Islet of Langerhans (tissue), 1 donor: ENCODE data around the gene PRORP.
"Not testable (repeated sequence)": the region's sequence is repeated elsewhere in the genome, so short reads cannot be mapped to it uniquely, and the experiment has no call there.

Experiments used
- FAIRE-seq: peaks from one replicate; lab custom pipeline; 2011; peaks lifted over from hg19 to GRCh38; lab: Jason Lieb, UNC

Gene PRORP

GRCh38 chr14:35138585-35138984 lies 16.2 kb downstream of the PRORP start:
- FAIRE-seq = no peak

GRCh38 chr14:35140718-35141581 lies 18.6 kb downstream of the PRORP start:
- FAIRE-seq = peak; percentile 100

DNA sequence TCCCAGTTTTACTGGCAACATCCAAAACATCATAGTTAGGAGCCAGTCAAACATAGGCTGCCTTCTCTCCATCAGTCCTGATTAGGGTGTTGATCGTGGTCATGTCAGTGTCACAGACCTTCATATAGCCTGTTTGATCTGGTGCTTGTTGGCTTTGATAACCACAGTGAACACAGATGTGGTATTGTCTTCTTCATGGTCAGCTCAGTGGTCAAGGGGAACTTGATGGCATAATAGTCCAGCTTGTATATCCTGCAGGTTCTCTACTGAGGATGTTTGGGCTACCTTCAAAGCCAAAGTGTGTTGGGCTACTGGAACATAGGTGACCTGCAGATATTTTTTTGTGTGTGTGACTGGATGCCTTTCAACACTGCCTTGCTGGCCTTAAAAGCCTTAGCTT lies 21.7 kb downstream of the PRORP start:
- FAIRE-seq = no peak

DNA sequence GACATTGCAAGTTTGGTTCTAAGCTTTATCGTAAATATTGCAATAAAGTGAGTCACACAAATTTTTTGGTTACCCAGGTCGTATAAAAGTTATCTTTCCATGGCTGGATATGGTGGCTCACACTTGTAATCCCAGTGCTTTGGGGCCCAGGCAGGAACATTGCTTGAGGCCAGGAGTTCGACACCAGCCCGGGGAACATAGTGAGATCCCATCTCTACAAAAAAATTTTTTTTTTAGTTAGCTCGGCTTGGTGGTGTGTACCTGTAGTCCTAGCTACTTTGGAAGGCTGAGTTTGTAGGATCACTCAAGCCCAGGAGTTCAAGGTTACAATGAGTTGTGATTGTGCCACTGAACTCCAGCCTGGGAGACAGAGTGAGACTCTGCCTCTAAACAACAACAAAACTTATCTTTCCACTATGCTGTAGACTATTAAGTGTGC lies 24.4 kb downstream of the PRORP start:
- FAIRE-seq = no peak

GRCh38 chr14:35147186-35147585 lies 24.8 kb downstream of the PRORP start:
- no peak for FAIRE-seq

DNA sequence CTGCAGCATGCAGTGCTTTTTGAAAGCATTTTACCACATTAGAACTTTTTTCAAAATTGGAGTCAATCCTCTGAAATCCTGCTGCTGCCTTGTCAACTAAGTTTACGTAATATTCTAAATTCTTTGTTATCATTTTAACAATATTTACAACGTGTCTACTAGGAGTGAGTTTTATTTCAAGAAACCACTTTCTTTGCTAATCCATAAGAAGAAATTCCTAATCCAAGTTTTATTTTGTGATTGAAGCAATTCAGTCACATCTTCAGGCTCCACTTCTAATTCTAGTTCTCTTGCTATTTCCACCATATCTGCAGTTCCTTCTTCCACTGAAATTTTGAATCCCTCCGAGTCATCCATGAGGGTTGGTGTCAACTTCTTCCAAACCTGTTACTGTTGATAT lies 25.4 kb downstream of the PRORP start:
- FAIRE-seq = no peak

DNA sequence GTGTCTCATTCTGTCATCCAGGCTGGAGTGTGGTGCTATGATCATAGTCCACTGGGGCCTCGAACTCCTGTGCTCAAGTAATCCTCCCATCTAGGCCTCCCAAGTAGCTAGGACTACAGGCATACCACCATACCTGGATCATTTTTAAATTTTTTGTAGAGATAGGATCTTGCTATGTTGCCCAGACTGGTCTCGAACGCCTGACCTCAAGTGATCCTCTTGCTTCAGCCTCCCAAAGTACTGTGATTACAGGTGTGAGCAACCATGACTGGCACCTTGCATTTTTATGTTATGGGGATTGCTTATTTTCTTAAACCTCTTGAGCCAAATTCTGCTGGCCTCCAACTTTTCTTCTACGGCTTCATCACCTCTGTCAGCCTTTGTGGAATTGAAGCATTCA lies 26.9 kb downstream of the PRORP start:
- FAIRE-seq = no peak

DNA sequence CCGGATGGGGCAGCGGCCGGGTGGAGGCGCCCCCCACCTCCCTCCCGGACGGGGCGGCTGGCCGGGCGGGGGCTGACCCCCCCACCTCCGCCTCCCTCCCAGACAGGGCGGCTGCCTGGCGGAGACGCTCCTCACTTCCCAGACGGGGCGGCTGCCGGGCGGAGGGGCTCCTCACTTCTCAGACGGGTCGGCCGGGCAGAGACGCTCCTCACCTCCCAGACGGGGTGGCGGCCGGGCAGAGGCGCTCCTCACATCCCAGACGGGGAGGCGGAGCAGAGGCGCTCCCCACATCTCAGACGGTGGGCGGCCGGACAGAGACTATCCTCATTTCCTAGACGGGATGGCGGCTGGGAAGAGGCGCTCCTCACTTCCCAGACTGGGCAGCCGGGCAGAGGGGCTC lies 30.2 kb downstream of the PRORP start:
- FAIRE-seq = not testable (repeated sequence)

- no peak for FAIRE-seq
Measured at GRCh38 chr14:35154016-35154415, 31.7 kb downstream of the PRORP start.

GRCh38 chr14:35155962-35156361 lies 33.6 kb downstream of the PRORP start:
- no peak for FAIRE-seq

GRCh38 chr14:35158491-35158890 lies 36.1 kb downstream of the PRORP start:
- no peak for FAIRE-seq

GRCh38 chr14:35158951-35159653 lies 36.8 kb downstream of the PRORP start:
- FAIRE-seq = peak; percentile 36

GRCh38 chr14:35159742-35160409 lies 37.5 kb downstream of the PRORP start:
- peak; percentile 96 for FAIRE-seq

DNA sequence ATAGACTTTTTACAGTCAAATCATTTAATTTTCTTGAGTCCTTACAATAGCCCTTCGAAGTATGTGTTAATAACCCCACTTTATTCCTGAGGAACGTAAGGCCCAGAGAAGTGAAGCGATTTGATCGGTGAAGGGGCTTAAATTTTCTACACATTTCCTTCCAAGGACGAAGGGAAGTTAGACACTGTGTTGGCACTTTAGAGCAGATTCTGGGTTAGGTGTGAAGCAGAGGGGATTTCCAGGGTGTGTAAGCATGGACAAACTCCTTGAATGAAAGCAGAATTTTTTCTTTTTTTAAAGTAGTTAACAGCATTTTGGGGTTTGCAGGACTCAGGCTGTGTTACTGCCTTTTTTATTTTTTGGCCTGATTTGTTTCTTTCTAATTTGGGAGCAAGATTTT lies 38.9 kb downstream of the PRORP start:
- no peak for FAIRE-seq

DNA sequence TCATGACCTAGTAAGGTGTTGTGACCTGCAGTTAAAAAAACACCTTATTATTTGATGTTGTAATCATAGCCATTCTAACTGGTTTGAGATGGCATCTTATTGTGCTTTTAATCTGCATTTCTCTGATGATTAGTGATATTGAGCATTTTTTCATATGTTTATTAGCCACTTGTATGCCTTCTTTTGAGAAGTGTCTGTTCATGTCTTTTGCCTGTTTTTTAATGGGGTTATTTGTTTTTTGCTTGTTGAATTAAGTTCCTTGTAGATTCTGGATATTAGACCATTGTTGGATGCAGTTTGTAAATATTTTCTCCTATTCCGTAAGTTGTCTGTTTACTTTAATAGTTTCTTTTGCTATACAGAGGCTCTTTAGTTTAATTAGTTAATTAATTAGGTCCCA lies 41.0 kb downstream of the PRORP start:
- no peak for FAIRE-seq

DNA sequence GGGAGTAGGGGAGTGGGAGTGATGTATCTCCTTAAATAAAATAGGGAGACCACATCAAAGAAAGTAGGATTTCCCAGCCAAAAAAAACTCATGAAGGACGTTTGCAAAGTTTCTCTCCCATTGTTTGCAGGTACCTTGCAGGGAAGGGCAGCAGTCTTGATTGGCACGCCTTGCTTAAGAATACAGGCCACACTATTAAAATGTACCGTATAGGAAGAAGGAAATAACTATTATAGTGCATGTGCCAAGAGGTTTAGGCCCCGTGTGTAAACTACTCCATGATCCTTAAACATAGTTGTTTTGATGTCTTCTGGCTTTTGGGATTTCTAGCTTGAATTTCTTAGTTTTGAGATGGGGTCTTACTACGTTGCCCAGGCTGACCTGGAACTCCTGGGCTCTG lies 42.5 kb downstream of the PRORP start:
- no peak for FAIRE-seq

DNA sequence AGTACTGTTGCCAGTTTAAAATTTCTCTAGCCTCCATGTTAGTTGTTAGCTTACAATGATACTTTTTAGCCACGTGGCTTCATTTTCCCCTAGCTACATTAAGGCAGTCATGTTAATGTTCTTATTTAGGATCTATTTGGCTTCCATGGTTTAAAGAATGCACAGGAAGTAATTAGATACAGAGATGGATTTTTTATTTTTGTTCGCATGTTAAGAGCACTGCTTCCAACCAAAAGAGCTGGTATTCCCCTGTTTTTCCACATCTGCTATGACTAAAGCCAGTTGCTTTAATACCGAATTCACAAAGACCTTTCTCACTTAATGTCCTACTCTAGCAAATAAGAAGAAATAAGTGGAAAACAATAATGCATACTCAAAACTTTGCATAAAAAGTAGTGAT lies 45.1 kb downstream of the PRORP start:
- FAIRE-seq = no peak
